Measurements from ENCODE around the gene METTL6.

The METTL6 gene

GRCh38 chr3:15427182-15427880 is at the start of gene METTL6, which contains the start of gene EAF1:
Gene METTL6, minus strand, starts transcription at chr3:15427544. Its CDS starts 1,033 bp downstream, at chr3:15426511.
Gene EAF1, plus strand, starts transcription at chr3:15427598. Its CDS starts 182 bp downstream, at chr3:15427780.
- H3K4me1 ChIP-seq (ENCODE audit: control insufficient read depth, insufficient read depth, low read length) = peaks cover 4% of the 10 kb centered on the region
- H3K27ac ChIP-seq (ENCODE audit: low read depth, low read length) = peak within 1 kb of the TSS; percentile 66
- H3K4me3 ChIP-seq (ENCODE audit: low read length) = peak within 1 kb of the TSS; percentile 94
- peaks cover 3% of the 10 kb centered on the region for H3K36me3 ChIP-seq (ENCODE audit: control insufficient read depth, insufficient read depth, low read length)
- H3K9ac ChIP-seq (ENCODE audit: low read length) = peak within 1 kb of the TSS; percentile 78
- H3K27me3 ChIP-seq (ENCODE audit: control insufficient read depth, insufficient read depth, low read length) = no peaks in the 10 kb centered on the region

GRCh38 chr3:15476378-15476777 is 49.0 kb upstream of the METTL6 start:
- no peak overlapping the region for H3K27ac ChIP-seq (ENCODE audit: low read depth, low read length)

GRCh38 chr3:15475161-15475560 is 47.8 kb upstream of the METTL6 start:
- no peaks in the 10 kb centered on the region for H3K4me1 ChIP-seq (ENCODE audit: control insufficient read depth, insufficient read depth, low read length)

More at GRCh38 chr3:15476378-15476777, 49.0 kb upstream of the METTL6 start:
- H3K9ac ChIP-seq (ENCODE audit: low read length) = no peak overlapping the region
- no peaks in the 10 kb centered on the region for H3K27me3 ChIP-seq (ENCODE audit: control insufficient read depth, insufficient read depth, low read length)
- no peak overlapping the region for H3K4me3 ChIP-seq (ENCODE audit: low read length)
- H3K36me3 ChIP-seq (ENCODE audit: control insufficient read depth, insufficient read depth, low read length) = no peaks in the 10 kb centered on the region
- H3K4me1 ChIP-seq (ENCODE audit: control insufficient read depth, insufficient read depth, low read length) = no peaks in the 10 kb centered on the region

GRCh38 chr3:15471861-15472260 is 44.5 kb upstream of the METTL6 start:
- H3K27me3 ChIP-seq (ENCODE audit: control insufficient read depth, insufficient read depth, low read length) = no peaks in the 10 kb centered on the region
- H3K36me3 ChIP-seq (ENCODE audit: control insufficient read depth, insufficient read depth, low read length) = no peaks in the 10 kb centered on the region
- H3K4me1 ChIP-seq (ENCODE audit: control insufficient read depth, insufficient read depth, low read length) = no peaks in the 10 kb centered on the region
- H3K27ac ChIP-seq (ENCODE audit: low read depth, low read length) = no peak overlapping the region
- no peak overlapping the region for H3K9ac ChIP-seq (ENCODE audit: low read length)
- H3K4me3 ChIP-seq (ENCODE audit: low read length) = no peak overlapping the region

More at GRCh38 chr3:15475161-15475560, 47.8 kb upstream of the METTL6 start:
- Histone ChIP-seq H3K27ac (ENCODE audit: low read depth, low read length) (no peak overlapping the region), H3K4me3 (ENCODE audit: low read length) (no peak overlapping the region), H3K27me3 (ENCODE audit: control insufficient read depth, insufficient read depth, low read length) (no peaks in the 10 kb centered on the region), H3K9ac (ENCODE audit: low read length) (no peak overlapping the region), H3K36me3 (ENCODE audit: control insufficient read depth, insufficient read depth, low read length) (no peaks in the 10 kb centered on the region)

- H3K9ac ChIP-seq (ENCODE audit: low read length) = no peak overlapping the region
- H3K27ac ChIP-seq (ENCODE audit: low read depth, low read length) = no peak overlapping the region
- H3K36me3 ChIP-seq (ENCODE audit: control insufficient read depth, insufficient read depth, low read length) = no peaks in the 10 kb centered on the region
- no peak overlapping the region for H3K4me3 ChIP-seq (ENCODE audit: low read length)
- H3K4me1 ChIP-seq (ENCODE audit: control insufficient read depth, insufficient read depth, low read length) = no peaks in the 10 kb centered on the region
- H3K27me3 ChIP-seq (ENCODE audit: control insufficient read depth, insufficient read depth, low read length) = no peaks in the 10 kb centered on the region
Measured at GRCh38 chr3:15470849-15471248, 43.5 kb upstream of the METTL6 start.

GRCh38 chr3:15470261-15470660 is 42.9 kb upstream of the METTL6 start:
- Histone ChIP-seq H3K9ac (ENCODE audit: low read length) (no peak overlapping the region), H3K27ac (ENCODE audit: low read depth, low read length) (no peak overlapping the region), H3K36me3 (ENCODE audit: control insufficient read depth, insufficient read depth, low read length) (no peaks in the 10 kb centered on the region), H3K27me3 (ENCODE audit: control insufficient read depth, insufficient read depth, low read length) (no peaks in the 10 kb centered on the region), H3K4me1 (ENCODE audit: control insufficient read depth, insufficient read depth, low read length) (no peaks in the 10 kb centered on the region), H3K4me3 (ENCODE audit: low read length) (no peak overlapping the region)

- no peak overlapping the region for H3K27ac ChIP-seq (ENCODE audit: low read depth, low read length)
- no peak overlapping the region for H3K9ac ChIP-seq (ENCODE audit: low read length)
- H3K36me3 ChIP-seq (ENCODE audit: control insufficient read depth, insufficient read depth, low read length) = no peaks in the 10 kb centered on the region
- no peaks in the 10 kb centered on the region for H3K4me1 ChIP-seq (ENCODE audit: control insufficient read depth, insufficient read depth, low read length)
- no peak overlapping the region for H3K4me3 ChIP-seq (ENCODE audit: low read length)
- H3K27me3 ChIP-seq (ENCODE audit: control insufficient read depth, insufficient read depth, low read length) = no peaks in the 10 kb centered on the region
Measured at GRCh38 chr3:15467227-15468181, 40.2 kb upstream of the METTL6 start.

- Histone ChIP-seq H3K4me3 (ENCODE audit: low read length) (no peak overlapping the region), H3K36me3 (ENCODE audit: control insufficient read depth, insufficient read depth, low read length) (no peaks in the 10 kb centered on the region), H3K27ac (ENCODE audit: low read depth, low read length) (no peak overlapping the region), H3K9ac (ENCODE audit: low read length) (no peak overlapping the region), H3K4me1 (ENCODE audit: control insufficient read depth, insufficient read depth, low read length) (no peaks in the 10 kb centered on the region), H3K27me3 (ENCODE audit: control insufficient read depth, insufficient read depth, low read length) (no peaks in the 10 kb centered on the region)
Measured at GRCh38 chr3:15465876-15466585, 38.7 kb upstream of the METTL6 start.

GRCh38 chr3:15462451-15462850 is 35.1 kb upstream of the METTL6 start:
- no peaks in the 10 kb centered on the region for H3K36me3 ChIP-seq (ENCODE audit: control insufficient read depth, insufficient read depth, low read length)
- H3K4me1 ChIP-seq (ENCODE audit: control insufficient read depth, insufficient read depth, low read length) = no peaks in the 10 kb centered on the region
- no peak overlapping the region for H3K4me3 ChIP-seq (ENCODE audit: low read length)
- no peak overlapping the region for H3K27ac ChIP-seq (ENCODE audit: low read depth, low read length)
- H3K9ac ChIP-seq (ENCODE audit: low read length) = no peak overlapping the region
- H3K27me3 ChIP-seq (ENCODE audit: control insufficient read depth, insufficient read depth, low read length) = no peaks in the 10 kb centered on the region

- no peaks in the 10 kb centered on the region for H3K27me3 ChIP-seq (ENCODE audit: control insufficient read depth, insufficient read depth, low read length)
Measured at GRCh38 chr3:15460891-15461531, 33.7 kb upstream of the METTL6 start.

GRCh38 chr3:15458212-15458780 is 31.0 kb upstream of the METTL6 start:
- no peak overlapping the region for H3K9ac ChIP-seq (ENCODE audit: low read length)
- no peak overlapping the region for H3K27ac ChIP-seq (ENCODE audit: low read depth, low read length)
- H3K4me1 ChIP-seq (ENCODE audit: control insufficient read depth, insufficient read depth, low read length) = no peaks in the 10 kb centered on the region
- no peaks in the 10 kb centered on the region for H3K36me3 ChIP-seq (ENCODE audit: control insufficient read depth, insufficient read depth, low read length)
- H3K27me3 ChIP-seq (ENCODE audit: control insufficient read depth, insufficient read depth, low read length) = no peaks in the 10 kb centered on the region
- no peak overlapping the region for H3K4me3 ChIP-seq (ENCODE audit: low read length)

More at GRCh38 chr3:15460891-15461531, 33.7 kb upstream of the METTL6 start:
- Histone ChIP-seq H3K36me3 (ENCODE audit: control insufficient read depth, insufficient read depth, low read length) (no peaks in the 10 kb centered on the region), H3K4me1 (ENCODE audit: control insufficient read depth, insufficient read depth, low read length) (no peaks in the 10 kb centered on the region), H3K9ac (ENCODE audit: low read length) (no peak overlapping the region), H3K4me3 (ENCODE audit: low read length) (no peak overlapping the region), H3K27ac (ENCODE audit: low read depth, low read length) (no peak overlapping the region)
